Epithelial cell of proximal tubule (primary cell): ENCODE results near the gene AR. TPM values are rescaled to one million over a fixed set of nuclear protein-coding genes. Genes with fewer than 3 reads are reported as not detected.
"Not testable (repeated sequence)": the region's sequence is repeated elsewhere in the genome, so short reads cannot be mapped to it uniquely, and the experiment has no call there.

ENCODE experiments used
- DNase-seq: peaks from one replicate; pipeline ENCODE4 v3.0.0-alpha.2; 2011; ENCODE audit warnings: low read depth
- H3K4me3 ChIP-seq: 2 replicates; pipeline ENCODE4 v1.5.1; 2011; ENCODE audit warnings: low read depth, mild to moderate bottlenecking, low read length
- CTCF ChIP-seq: conservative IDR thresholded peaks from 2 replicates; pipeline ENCODE4 v1.5.1; 2012; ENCODE audit warnings: low read depth, mild to moderate bottlenecking, low read length
- total RNA-seq: library from RNA; depleted of rRNA; stranded (reverse); fragments of >200 nt; gene quantifications from 2 replicates; pipeline ENCODE4 v1.2.3, GENCODE V29; 2015

Gene AR
- total RNA-seq, 1 donor from 2014 or later = 0.40 TPM

DNA sequence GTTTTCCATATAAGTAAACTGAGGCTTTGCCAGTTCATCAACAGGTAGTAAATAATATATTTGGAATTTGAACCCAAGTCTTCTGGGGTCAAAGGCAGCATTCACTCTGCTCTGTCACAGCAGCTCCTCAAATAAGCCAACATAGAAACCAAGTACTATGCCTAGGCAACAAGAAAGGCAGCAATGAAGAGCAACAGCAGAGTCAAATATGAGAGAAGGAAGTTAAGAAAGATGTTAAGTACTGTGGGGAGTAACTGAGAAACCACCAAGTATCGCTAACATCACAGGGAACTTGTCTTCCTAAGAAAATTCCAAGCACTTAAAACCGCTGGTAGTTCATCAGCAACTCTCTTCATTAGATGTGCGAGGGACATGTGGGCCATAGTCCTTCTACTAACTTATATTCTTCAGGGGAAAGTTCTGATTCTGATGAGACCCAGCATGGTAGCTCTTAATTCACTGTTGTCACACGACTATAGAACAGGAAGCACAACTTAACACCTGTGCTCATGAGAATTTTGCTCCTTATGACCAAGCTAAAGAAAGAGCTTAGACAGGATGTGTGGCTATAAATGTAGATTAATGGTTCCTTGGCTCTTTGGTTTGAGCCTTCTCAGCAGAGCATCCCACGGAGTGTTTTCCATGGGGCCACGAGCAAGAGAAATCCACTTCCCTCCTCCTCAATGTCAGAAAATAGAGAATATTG is 107.8 kb downstream of the AR start:
- no peak for TF ChIP-seq CTCF
- DNase-seq = no peak
- no peak overlapping the region for H3K4me3 ChIP-seq

- no peak for DNase-seq
Measured at GRCh38 chrX:67652543-67652942, 108.7 kb downstream of the AR start.

DNA sequence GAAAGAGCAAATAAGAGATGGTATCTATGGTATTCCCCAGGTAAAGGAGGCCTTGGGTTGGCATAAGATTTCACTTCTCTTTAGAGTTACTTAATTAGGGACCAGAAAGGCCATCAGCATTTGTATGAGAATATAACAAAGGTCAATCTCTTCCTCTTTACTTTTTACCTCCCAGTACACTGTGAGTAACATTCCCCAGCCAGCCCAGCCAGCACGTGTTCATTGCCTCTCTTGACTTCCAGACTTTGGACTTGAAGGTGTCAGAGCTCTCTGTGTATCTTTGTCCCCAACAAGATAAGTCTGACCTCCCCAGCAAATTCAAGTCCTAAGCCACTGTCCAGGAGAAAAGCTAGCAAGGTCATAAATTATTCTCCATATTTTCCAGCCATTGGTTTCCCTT is 110.5 kb downstream of the AR start:
- TF ChIP-seq CTCF = no peak
- no peak overlapping the region for H3K4me3 ChIP-seq
- no peak for DNase-seq

More at GRCh38 chrX:67652543-67652942, 108.7 kb downstream of the AR start:
- TF ChIP-seq CTCF = no peak
- no peak overlapping the region for H3K4me3 ChIP-seq

- no peak overlapping the region for H3K4me3 ChIP-seq
- no peak for DNase-seq
- TF ChIP-seq CTCF = no peak
Measured at GRCh38 chrX:67665583-67665982, 121.8 kb downstream of the AR start.

DNA sequence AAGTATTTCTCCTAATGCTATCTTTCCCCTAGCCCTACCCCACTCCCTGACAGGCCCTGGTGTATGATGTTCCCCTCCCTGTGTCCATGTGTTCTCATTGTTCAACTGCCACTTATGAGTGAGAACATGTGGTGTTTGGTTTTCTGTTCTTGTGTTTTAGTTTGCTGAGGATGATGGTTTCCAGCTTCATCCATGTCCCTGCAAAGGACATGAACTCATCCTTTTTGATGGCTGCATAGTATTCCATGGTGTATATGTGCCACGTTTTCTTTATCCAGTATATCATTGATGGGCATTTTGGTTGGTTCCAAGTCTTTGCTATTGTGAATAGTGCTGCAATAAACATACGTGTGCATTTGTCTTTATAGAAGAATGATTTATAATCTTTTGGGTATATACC is 126.9 kb downstream of the AR start:
- H3K4me3 ChIP-seq, DNase-seq: not testable (repeated sequence)

- no peak for DNase-seq
Measured at GRCh38 chrX:67673741-67674274, 130.0 kb downstream of the AR start.

GRCh38 chrX:67674741-67675140 is 130.9 kb downstream of the AR start:
- no peak for TF ChIP-seq CTCF
- DNase-seq = no peak
- no peak overlapping the region for H3K4me3 ChIP-seq

More at GRCh38 chrX:67673741-67674274, 130.0 kb downstream of the AR start:
- TF ChIP-seq CTCF = no peak
- H3K4me3 ChIP-seq = no peak overlapping the region
